Sigmoid colon (tissue), 3 donors: Measurements from ENCODE around the gene DNAH10.

Experiments
- POLR2A ChIP-seq, 2 donors: fragments of 450-650 bp; IDR thresholded peaks; one replicate each; pipeline ENCODE4 v1.6.1; 2016; ENCODE audit warnings: antibody characterized with exemption in 2 of 2, mild to moderate bottlenecking in 2 of 2, moderate library complexity in 2 of 2
- TF ChIP-seq, protein P1 (sequence below), 4 experiments: fragments of 450-650 bp in 3 of 4; fragments of 200-600 bp in 1 of 4; IDR thresholded peaks; one replicate each; pipeline ENCODE4 v1.5.1; 2016 to 2019; ENCODE audit warnings: antibody characterized with exemption in 4 of 4, mild to moderate bottlenecking in 3 of 4, moderate library complexity in 2 of 4

DNA sequence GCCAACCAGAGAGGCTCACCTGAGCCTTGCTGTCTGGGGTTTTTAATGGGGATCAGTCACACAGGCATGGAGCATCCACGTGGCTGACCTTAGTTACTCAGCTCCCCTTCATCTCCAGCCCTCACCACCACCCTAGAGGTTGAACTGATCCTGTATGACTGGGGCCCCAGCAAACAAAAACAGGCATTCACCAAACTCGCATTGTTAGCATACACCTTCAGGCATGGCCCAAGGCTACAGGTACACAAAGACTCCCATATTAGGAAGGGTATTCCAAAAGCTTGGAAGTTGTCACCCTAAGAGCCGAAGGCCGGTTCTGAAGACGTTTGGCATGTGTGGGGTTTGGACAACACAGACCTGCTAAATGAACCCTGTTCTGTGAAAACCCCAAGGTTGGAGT is 10.0 kb downstream of the DNAH10 start:
- no peak for TF ChIP-seq POLR2A (IDR thresholded peaks at IDR 0.05)
- TF ChIP-seq, protein P1, sequence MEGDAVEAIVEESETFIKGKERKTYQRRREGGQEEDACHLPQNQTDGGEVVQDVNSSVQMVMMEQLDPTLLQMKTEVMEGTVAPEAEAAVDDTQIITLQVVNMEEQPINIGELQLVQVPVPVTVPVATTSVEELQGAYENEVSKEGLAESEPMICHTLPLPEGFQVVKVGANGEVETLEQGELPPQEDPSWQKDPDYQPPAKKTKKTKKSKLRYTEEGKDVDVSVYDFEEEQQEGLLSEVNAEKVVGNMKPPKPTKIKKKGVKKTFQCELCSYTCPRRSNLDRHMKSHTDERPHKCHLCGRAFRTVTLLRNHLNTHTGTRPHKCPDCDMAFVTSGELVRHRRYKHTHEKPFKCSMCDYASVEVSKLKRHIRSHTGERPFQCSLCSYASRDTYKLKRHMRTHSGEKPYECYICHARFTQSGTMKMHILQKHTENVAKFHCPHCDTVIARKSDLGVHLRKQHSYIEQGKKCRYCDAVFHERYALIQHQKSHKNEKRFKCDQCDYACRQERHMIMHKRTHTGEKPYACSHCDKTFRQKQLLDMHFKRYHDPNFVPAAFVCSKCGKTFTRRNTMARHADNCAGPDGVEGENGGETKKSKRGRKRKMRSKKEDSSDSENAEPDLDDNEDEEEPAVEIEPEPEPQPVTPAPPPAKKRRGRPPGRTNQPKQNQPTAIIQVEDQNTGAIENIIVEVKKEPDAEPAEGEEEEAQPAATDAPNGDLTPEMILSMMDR (IDR thresholded peaks at IDR 0.05) = no peak
